Aorta (tissue), 5 donors: ENCODE measurements around the gene AHNAK. TPM values are rescaled to one million over a fixed set of nuclear protein-coding genes. Genes with fewer than 3 reads are reported as not detected.

Source experiments
- ATAC-seq: fragments of 200-7000 bp; cut with Tn5 transposase; one replicate; pipeline ENCODE4 v1.9.1; 2022; ENCODE audit warnings: moderate library complexity; ENCODE audit not compliant: low FRiP score
- DNase-seq, 2 donors: peaks; one replicate each; pipeline ENCODE4 v3.0.0-alpha.2; 2020
- H3K27ac ChIP-seq, 2 donors: one replicate each; pipeline ENCODE4 v1.5.1; 2013; ENCODE audit warnings: low read length in 2 of 2, mild to moderate bottlenecking in 2 of 2, moderate library complexity in 2 of 2, control low read depth in 1 of 2, inconsistent platforms in 1 of 2, low read depth in 1 of 2
- H3K27me3 ChIP-seq, 2 donors: one replicate each; pipeline ENCODE4 v1.6.1; 2013; ENCODE audit warnings: control low read depth in 1 of 2, low read length in 1 of 2, mild to moderate bottlenecking in 1 of 2, moderate library complexity in 1 of 2; ENCODE audit not compliant: insufficient read depth in 2 of 2, control insufficient read depth in 1 of 2
- H3K36me3 ChIP-seq, 2 donors: one replicate each; pipeline ENCODE4 v1.6.1; 2013; ENCODE audit warnings: control low read depth in 1 of 2, low read length in 1 of 2, mild to moderate bottlenecking in 1 of 2; ENCODE audit not compliant: insufficient read depth in 2 of 2, control insufficient read depth in 1 of 2
- H3K4me1 ChIP-seq, 2 donors: one replicate each; pipeline ENCODE4 v1.6.1; 2013; ENCODE audit warnings: low read length in 2 of 2, control low read depth in 1 of 2, mild to moderate bottlenecking in 1 of 2, moderate library complexity in 1 of 2; ENCODE audit not compliant: insufficient read depth in 2 of 2, control insufficient read depth in 1 of 2
- H3K4me3 ChIP-seq, 2 donors: one replicate each; pipeline ENCODE4 v1.5.1; 2013; ENCODE audit warnings: low read length in 2 of 2, control low read depth in 1 of 2, mild to moderate bottlenecking in 1 of 2
- H3K9me3 ChIP-seq: one replicate; pipeline ENCODE4 v1.6.1; 2013; ENCODE audit warnings: mild to moderate bottlenecking, low read length; ENCODE audit not compliant: control insufficient read depth
- WGBS, 2 donors: extraction: QIAGEN DNeasy Blood & Tissue Kit; methylation state at CpG; one replicate each; pipeline ENCODE4 v1.1.7; 2013; 5-methylcytosine and 5-hydroxymethylcytosine counted together
- intact Hi-C, 2 donors: fragments of 100-400 bp; cut with DNase I; formaldehyde crosslinking; loops; one replicate each; pipeline versions ENCODE4 v1.14.2 to v1.15.0; 2022
- polyA plus RNA-seq, 2 donors: library from polyadenylated mRNA; stranded (reverse); fragments of 200-250 nt; gene quantifications; one replicate each; pipeline ENCODE4 v1.2.3, GENCODE V29; 2013
- total RNA-seq, 2 donors: library from RNA; stranded (reverse); fragmentation: NEBNext Ultra II Directional; extraction: Animal tissue kit (Norgen Biotek cat#: 25700); gene quantifications; one replicate each; pipeline ENCODE4 v1.2.1, GENCODE V29; 2021
- donor health status: healthy with polysubstance abuse.
- donor health status: Bipolar disorder and iron deficiency.
- donor health status: DM: no; HTN: no; CAD: no.
- donor health status: DM: no; HTN: no; CAD: no.
- donor health status: DM: yes; HTN: yes; CAD: no.

AHNAK gene
- total and polyA plus RNA-seq, 4 donors = 146 to 1,263 (median 693) TPM

DNA sequence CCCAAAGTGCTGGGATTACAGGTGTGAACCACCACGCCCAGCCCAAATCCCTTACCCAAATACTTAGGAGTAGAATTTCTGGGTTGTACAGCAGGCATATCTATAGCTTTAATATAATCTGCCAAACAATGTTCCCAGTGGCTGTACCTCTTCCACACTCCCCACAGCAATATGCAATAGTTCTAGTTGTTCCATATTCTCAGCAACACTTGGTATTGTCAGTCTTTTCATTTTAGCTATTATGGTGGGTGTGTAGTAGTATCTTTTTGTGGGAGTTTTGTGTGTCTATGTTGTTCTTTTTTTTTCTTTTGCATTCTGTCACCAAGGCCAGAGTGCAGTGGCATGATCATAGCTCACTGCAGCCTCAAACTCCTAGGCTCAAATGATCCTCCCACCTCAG lies 109.0 kb downstream of the AHNAK start:
- 97 to 100% methylated on average over 1 of the region's 1 CpG for WGBS, 2 donors
- ATAC-seq (no peak), DNase-seq (no peak)
- intact Hi-C loops = no loop called here
- Histone ChIP-seq H3K27me3 (no peaks in the 10 kb centered on the region), H3K4me3 (no peak overlapping the region), H3K27ac (no peak overlapping the region), H3K4me1 (no peaks in the 10 kb centered on the region), H3K9me3 (no peaks in the 10 kb centered on the region), H3K36me3 (no peaks in the 10 kb centered on the region)

DNA sequence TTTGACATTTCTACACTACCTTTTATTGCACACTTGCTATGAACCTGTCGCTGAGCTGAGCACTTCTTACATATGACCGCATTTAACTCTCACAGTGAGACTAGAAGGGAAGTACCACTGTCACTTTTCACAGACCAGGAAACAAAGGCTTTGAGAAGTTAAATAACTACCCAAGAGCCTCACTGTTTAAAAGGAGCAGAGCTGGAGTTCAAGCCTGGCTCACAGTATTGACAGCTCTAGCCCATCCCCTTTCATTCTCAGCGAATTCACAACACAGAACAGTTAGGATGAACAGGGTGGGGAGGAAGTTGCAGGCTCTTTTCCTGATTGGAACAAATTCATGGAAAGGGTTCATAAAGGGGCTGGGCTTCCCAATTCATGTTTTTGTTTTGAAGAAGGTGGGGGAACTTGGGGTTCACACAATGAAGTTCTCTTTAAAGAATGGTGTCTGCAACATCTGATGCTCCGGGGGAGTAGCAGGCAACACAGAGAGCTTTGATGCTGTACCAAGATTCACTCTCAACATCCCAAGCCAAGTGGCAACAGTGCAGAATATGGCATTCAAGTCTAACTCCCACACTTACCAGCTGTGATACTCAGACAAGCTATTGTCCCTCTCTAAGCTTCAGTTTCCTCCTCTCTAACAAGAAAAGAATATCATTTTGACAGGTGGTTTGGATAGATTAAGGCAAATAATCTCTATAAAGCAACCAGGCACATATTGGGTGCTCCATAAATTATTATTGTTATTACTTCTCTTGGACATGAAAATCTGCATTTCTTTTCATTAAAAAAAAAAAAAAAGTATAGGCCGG lies 110.6 kb downstream of the AHNAK start:
- H3K4me1 ChIP-seq = no peaks in the 10 kb centered on the region
- DNase-seq (no peak), ATAC-seq (no peak)
- H3K27ac ChIP-seq = no peak overlapping the region
- WGBS, 2 donors = 69 to 73% methylated on average over 5 of the region's 5 CpGs
- H3K4me3 ChIP-seq = no peak overlapping the region
- H3K36me3 ChIP-seq = no peaks in the 10 kb centered on the region
- H3K9me3 ChIP-seq = no peaks in the 10 kb centered on the region
- no peaks in the 10 kb centered on the region for H3K27me3 ChIP-seq
- intact Hi-C loops = no loop called here

DNA sequence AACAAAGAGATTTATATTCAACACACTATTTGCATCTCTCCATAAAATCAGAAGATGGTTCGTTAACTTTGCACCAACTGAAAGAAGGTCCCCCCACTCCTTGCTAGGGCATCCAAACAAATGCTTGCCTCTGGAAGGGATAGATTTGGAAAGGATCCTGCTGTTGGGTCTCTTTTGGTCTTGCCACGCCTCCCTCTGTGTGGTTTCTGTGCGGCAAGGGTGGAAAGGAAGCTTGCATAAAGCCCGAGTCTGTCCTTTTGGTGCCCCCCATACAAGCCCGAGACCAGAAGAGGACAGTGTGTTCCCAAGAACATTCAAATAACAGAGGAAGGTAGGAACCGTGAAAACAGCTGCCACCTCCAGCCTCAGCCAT lies 112.7 kb downstream of the AHNAK start:
- intact Hi-C loops = loop anchor here in 1 of 2 donors (5.0 kb wide), 1 partner anchor 73 kb away; no protein-coding TSS in a partner anchor
- Histone ChIP-seq H3K36me3 (no peaks in the 10 kb centered on the region), H3K9me3 (no peaks in the 10 kb centered on the region), H3K4me3 (no peak overlapping the region), H3K4me1 (no peaks in the 10 kb centered on the region), H3K27ac (peak overlapping the region in 1 of 2 donors; percentile 46), H3K27me3 (no peaks in the 10 kb centered on the region)
- DNase-seq (no peak), ATAC-seq (peak; percentile 39)
- WGBS, 2 donors = 21 to 33% methylated on average over 6 of the region's 6 CpGs

DNA sequence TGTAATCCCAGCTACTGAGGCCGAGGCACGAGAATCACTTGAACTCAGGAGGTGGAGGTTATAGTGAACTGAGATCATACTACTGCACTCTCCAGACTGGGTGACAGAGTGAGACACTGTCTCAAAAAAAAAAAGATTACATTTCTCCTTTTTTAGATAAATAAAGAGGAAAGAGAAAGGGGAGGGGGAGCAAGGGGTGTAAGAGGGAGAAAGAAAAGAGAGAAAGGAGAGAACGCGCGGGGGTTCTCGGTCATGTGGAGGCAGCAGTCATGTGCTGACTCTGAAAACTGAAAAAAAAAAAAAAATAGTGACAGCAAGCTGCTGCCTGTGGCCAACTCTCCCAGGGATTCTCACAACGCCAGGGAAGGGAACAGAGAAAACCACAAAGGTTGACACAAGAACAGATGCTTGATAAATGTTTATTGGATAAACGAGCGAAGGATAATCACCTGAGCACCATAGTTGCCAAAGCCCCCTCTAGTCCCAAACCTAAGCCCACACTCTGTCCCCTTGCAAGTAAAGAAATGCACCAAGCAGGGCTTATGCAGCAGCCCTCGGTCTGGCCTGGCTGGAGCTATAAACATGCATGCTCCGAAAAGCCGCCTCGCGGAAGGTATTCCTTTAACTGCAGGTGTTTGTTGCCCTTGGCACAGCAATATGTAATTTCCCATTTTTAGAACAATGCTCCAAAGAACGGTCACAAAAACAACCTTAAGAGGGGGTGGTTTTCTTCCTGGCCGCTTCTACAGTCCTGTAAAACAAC lies 113.3 kb downstream of the AHNAK start:
- Histone ChIP-seq H3K9me3 (no peaks in the 10 kb centered on the region), H3K27me3 (no peaks in the 10 kb centered on the region), H3K4me3 (no peak overlapping the region), H3K36me3 (no peaks in the 10 kb centered on the region), H3K27ac (no peak overlapping the region), H3K4me1 (no peaks in the 10 kb centered on the region)
- no peak for DNase-seq
- WGBS, 2 donors = 20 to 25% methylated on average over 16 of the region's 16 CpGs
- intact Hi-C loops = loop anchor here in 1 of 2 donors (5.0 kb wide), 1 partner anchor 74 kb away; no protein-coding TSS in a partner anchor
- ATAC-seq = peak; percentile 4

DNA sequence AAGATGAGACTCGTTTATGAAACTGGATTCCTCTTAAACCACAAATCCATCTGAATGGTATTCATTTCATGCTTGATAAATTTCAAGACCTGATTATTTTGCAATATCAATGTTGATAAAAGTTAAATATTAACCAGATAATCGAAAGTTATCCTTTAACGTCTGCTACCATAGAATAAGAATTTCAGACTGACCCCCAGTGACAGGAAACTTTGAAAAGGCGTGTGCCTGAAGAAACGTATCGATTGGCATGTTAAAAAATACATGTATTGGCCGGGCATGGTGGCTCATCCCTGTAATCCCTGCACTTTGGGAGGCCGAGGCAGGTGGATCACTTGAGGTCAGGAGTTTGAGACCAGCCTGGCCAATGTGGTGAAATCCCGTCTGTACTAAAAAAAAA lies 113.9 kb downstream of the AHNAK start:
- no peaks in the 10 kb centered on the region for H3K27me3 ChIP-seq
- DNase-seq (no peak), ATAC-seq (no peak)
- 73 to 80% methylated on average over 9 of the region's 9 CpGs for WGBS, 2 donors
- H3K9me3 ChIP-seq = no peaks in the 10 kb centered on the region
- no peaks in the 10 kb centered on the region for H3K4me1 ChIP-seq
- H3K36me3 ChIP-seq = no peaks in the 10 kb centered on the region
- H3K4me3 ChIP-seq = no peak overlapping the region
- H3K27ac ChIP-seq = no peak overlapping the region
- intact Hi-C loops = loop anchor here in 1 of 2 donors (5.0 kb wide), 1 partner anchor 75 kb away; no protein-coding TSS in a partner anchor

DNA sequence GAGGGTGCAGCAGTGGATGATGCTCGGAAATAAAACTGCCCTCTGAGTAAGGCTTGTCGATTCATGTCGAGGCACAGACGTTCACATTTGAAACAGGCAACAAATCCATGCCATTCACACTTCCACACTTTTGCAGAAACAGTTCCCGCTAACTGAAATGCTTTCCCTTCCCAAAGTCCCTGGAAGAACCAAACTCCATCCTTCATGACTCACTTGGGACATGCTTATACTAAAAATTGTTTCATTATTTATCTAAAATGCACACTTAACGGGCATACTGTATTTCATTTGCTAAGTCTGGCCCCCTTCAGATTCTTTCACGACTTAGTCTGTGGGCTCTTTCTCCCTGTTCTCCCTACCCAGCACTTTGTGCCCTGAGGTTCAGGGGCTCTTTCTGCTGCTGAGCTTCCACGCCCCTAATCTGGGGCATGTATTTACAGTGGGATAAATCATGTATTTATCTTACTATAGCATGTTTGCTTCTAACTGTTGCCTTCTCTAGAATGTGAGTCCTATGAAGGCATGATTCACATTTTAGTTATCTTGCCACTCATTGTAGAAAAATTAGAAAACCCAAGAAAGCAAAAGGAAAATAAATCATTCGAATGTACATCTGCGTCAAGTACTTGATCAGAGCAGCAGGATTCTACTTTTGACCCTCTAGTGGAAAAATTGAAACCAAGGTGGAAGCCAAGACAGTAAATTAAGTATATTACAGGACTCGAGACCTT lies 115.3 kb downstream of the AHNAK start:
- no peak overlapping the region for H3K27ac ChIP-seq
- H3K4me3 ChIP-seq = no peak overlapping the region
- H3K27me3 ChIP-seq = no peaks in the 10 kb centered on the region
- no peaks in the 10 kb centered on the region for H3K4me1 ChIP-seq
- no peak for DNase-seq
- no peak for ATAC-seq
- WGBS, 2 donors = 43 to 57% methylated on average over 11 of the region's 11 CpGs
- no peaks in the 10 kb centered on the region for H3K36me3 ChIP-seq
- intact Hi-C loops = loop anchor here in 1 of 2 donors (5.0 kb wide), 1 partner anchor 76 kb away; no protein-coding TSS in a partner anchor
- H3K9me3 ChIP-seq = no peaks in the 10 kb centered on the region

DNA sequence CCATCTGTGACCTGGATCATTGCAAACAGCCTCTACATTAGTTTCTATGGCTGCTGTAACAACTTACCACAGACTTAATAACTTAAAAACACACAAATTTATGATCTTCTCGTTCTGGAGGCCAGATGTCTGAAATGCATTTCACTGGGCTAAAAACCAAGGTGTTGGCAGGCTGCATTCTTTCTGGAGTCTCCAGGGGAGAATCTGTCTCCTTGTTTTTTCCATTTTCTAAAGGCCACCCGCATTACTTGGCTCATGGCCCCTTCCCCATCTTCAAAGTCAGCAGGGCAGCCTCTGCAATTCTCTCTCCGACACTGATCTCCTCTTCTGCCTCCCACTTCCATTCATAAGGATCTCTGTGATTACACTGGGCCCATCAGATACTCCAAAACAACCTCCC lies 116.2 kb downstream of the AHNAK start:
- WGBS, 2 donors = 73 to 82% methylated on average over 3 of the region's 3 CpGs
- peak; percentile 52 for ATAC-seq

DNA sequence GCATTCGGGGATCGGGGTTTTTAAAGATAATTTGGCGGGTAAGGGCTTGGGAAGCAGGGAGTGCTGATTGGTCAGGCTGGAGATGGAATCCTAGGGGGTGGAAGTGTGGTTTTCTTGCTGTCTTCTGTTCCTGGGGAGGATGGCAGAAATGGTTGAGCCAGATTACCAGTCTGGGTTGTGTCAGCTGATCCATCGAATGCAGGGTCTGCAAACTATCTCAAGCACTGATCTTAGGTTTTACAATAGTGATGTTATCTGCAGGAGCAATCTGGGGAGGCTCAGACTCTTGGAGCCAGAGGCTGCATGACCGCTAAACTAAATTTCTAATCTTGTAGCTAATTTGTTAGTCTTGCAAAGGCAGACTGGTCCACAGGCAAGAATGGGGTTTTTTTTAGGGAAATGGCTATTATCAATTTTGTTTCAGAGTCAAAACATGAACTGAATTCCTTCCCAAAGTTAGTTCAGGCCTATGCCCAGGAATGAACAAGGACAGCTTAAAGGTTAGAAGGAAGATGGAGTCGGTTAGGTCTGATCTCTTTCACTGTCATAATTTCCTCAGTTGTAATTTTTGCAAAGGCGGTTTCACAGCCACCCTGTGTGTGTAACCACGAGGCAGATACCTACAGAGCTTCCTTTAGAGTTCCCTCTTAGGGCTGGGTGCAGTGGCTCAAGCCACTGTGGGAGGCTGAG lies 117.6 kb downstream of the AHNAK start:
- intact Hi-C loops = no loop called here
- Histone ChIP-seq H3K27me3 (no peaks in the 10 kb centered on the region), H3K4me1 (no peaks in the 10 kb centered on the region), H3K4me3 (no peak overlapping the region), H3K36me3 (no peaks in the 10 kb centered on the region), H3K27ac (no peak overlapping the region), H3K9me3 (no peaks in the 10 kb centered on the region)
- 58 to 63% methylated on average over 8 of the region's 8 CpGs for WGBS, 2 donors
- ATAC-seq (no peak), DNase-seq (no peak)

More for the DNA sequence above, 116.2 kb downstream of the AHNAK start:
- no peak overlapping the region for H3K27ac ChIP-seq
- intact Hi-C loops = loop anchor here in 1 of 2 donors (5.0 kb wide), 1 partner anchor 77 kb away; no protein-coding TSS in a partner anchor
- H3K27me3 ChIP-seq = no peaks in the 10 kb centered on the region
- H3K36me3 ChIP-seq = no peaks in the 10 kb centered on the region
- no peaks in the 10 kb centered on the region for H3K9me3 ChIP-seq
- H3K4me3 ChIP-seq = no peak overlapping the region
- no peak for DNase-seq
- H3K4me1 ChIP-seq = no peaks in the 10 kb centered on the region
